GM10266 (cell line): ENCODE data around the gene LGI2.

Source experiments
- DNase-seq: peaks from one replicate; pipeline ENCODE4 v3.0.0; 2012; ENCODE audit errors: extremely low spot score
- TF ChIP-seq, protein P1 (sequence below): IDR thresholded peaks from 2 replicates; pipeline ENCODE4 v1.5.1; 2012; ENCODE audit warnings: mild to moderate bottlenecking, low read depth; ENCODE audit not compliant: control insufficient read depth, insufficient read depth; ENCODE audit errors: missing control alignments

Gene LGI2

DNA sequence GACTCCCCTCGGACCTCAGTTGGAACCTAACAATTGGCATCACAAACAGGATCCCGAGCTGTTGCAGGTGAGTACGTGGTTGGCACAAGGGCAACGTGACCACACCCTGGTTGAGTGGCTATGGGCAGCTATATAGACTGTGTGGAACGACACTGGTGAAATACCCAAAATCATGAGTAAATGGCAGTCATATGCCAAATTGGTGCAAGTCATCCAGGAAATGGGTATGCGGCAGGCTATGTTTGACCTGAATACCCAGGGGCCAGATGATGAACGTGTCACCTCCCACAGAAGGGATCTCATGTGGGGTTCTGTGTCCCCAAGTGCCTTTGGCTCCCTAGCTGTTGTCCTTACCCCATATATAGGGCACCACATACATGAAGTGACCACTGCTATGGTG, 64.7 kb downstream of the LGI2 start:
- DNase-seq: no peak
- TF ChIP-seq, protein P1, sequence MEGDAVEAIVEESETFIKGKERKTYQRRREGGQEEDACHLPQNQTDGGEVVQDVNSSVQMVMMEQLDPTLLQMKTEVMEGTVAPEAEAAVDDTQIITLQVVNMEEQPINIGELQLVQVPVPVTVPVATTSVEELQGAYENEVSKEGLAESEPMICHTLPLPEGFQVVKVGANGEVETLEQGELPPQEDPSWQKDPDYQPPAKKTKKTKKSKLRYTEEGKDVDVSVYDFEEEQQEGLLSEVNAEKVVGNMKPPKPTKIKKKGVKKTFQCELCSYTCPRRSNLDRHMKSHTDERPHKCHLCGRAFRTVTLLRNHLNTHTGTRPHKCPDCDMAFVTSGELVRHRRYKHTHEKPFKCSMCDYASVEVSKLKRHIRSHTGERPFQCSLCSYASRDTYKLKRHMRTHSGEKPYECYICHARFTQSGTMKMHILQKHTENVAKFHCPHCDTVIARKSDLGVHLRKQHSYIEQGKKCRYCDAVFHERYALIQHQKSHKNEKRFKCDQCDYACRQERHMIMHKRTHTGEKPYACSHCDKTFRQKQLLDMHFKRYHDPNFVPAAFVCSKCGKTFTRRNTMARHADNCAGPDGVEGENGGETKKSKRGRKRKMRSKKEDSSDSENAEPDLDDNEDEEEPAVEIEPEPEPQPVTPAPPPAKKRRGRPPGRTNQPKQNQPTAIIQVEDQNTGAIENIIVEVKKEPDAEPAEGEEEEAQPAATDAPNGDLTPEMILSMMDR: no peak

DNA sequence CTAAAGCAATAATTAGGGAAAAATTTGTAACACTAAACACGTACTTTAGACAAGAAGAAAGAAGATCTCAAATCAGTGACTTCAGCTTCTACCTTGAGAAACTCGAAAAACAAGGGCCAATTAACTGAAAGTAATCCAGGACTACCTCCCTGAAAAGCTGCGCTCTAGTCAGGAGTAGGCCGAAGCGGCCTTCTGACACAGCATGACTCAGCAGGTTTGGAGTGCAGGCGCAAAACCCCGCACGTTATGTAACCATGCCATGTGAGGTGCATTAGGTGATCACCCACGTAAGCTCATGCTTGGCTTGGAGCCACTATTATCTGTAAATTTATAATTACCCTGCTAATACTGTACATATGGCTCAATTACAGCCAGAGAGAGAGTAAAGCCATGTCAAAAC, 65.1 kb downstream of the LGI2 start:
- no peak for DNase-seq
- TF ChIP-seq, protein P1: no peak

DNA sequence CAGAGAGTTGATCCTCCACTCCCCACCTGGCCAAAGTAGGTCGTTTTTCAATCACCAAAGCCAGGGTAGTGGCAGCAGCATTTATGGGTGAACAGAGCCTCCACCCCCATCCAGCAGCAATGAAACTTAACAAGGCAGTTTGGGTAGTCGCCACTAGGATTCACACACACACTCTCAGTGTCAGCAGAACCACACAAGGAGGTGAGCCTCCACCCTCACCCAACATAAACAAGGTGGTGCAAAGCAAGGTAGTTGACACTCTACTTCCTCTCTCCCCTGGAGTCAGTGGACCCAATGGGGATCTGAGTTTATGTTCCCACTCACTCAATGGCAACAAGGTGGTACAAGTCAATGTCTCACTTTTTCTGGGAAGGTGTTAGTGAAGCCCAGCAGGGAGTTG, 67.5 kb downstream of the LGI2 start:
- TF ChIP-seq, protein P1: no peak
- DNase-seq: no peak

DNA sequence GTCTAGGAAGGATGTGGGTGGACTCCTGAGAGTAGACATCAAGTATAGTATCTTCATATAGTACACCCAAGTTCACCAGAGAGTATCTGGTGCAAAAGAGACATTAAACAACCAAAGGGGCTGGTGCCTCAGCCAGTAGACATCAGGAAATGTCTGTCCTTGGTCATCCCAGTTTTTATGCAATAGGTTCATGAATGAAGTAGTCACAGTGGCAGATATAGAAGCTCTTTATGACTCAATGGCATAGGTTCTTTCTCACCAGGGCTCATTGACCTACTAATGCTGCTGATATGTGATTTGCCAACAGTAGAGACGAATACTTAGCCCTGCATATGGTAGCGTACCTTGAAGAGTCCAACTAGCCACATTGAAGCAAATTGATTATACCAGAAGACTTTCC, 72.9 kb downstream of the LGI2 start:
- TF ChIP-seq, protein P1: no peak
- no peak for DNase-seq

DNA sequence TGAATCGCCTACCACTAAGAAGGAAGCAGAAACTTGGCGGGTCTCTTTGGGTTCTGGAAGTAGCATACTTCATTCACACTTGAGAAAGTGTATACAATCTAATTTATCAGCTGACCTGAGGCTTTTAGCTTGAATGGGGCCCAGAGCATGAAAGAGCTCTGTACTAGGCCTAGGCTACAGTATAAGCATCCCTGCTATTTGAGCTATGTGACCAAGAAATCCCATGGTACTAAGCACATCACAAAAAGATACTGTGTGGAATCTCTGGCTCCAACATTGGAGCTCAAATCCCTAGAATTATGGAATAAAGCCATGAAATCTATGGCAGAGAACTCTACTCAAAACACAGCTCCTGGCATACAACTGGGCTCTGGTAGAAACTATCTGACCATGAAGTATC, 74.0 kb downstream of the LGI2 start:
- TF ChIP-seq, protein P1: no peak

DNA sequence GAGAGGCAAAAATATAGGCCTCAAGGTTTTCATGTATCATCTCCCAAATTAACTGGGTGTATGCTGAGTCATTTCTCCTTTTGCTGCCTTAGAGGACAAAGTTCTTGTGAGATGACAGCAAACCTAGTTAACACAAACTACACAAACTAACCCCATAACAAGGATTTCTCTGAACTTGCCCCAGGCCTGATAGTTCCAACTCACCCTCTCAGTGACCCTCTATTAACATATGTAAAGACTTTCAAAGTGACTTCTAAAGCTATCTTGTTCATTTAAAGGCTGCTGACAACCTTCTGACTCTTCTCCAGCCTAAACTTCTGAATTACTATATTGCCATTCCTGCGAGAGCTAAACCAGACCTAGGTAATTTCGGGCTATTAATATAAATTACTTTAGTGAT, 74.7 kb downstream of the LGI2 start:
- TF ChIP-seq, protein P1: no peak
- no peak for DNase-seq

More for the DNA sequence above, 74.0 kb downstream of the LGI2 start:
- DNase-seq: no peak

DNA sequence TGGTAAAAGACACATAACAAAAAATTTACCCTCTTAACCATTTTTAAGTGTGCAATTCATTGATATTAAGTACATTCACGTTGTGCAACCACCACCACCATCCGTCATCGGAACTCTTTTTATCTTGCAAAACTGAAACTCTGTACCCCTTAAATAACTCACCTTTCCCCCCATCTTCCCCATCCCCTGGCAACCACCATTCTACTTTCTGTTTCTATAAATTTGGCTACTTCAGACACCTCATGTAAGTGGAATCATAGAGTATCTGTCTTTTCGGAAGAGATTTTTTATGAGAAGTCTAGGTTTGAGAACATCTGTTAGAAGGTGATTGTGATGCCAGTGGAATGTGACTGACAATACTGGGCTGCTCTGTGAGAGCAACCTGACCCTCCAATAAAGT, 78.1 kb downstream of the LGI2 start:
- no peak for DNase-seq
- TF ChIP-seq, protein P1: no peak

DNA sequence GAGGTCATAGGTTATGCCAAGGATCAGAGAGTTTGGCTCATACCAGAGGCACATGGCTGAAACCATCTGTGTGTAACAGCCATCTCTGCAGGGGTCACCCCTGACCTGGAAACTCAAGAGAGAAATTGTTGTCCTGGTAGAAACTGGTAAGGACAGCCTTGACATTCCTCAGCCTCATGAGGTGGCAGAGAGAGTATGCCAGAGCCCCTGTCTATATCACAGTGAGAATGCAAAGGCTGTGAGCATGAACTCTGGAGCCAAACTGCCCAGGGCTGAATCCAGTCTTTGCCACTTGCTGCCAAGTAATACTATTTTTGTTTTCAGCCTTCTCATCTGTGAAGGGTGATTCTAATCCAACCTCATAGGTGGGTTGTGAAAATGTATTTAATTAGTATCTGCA, 80.8 kb downstream of the LGI2 start:
- no peak for DNase-seq
- TF ChIP-seq, protein P1: no peak
